HCT116 (cell line): Measurements from ENCODE around the gene C10orf95. TPM values are rescaled to one million over a fixed set of nuclear protein-coding genes. Genes with fewer than 3 reads are reported as not detected.

ENCODE experiments used
- ATAC-seq: fragments of 200-7000 bp; cut with Tn5 transposase; 2 replicates; pipeline ENCODE4 v1.9.1; 2020; ENCODE audit warnings: mild to moderate bottlenecking, moderate library complexity
- BruUV-seq: library from RNA; stranded (reverse); fragments of 400-500 nt; replicated peaks from 2 replicates; lab custom pipeline; 2021; lab: Mats Ljungman, UMichigan
- CTCF ChIA-PET: fragments of 300-600 bp; sonication (Branson Sonifier 250); formaldehyde crosslinking; loops from one replicate; lab custom pipeline; 2021; ENCODE audit warnings: antibody characterized with exemption; lab: Charles Lee
- POLR2A ChIA-PET: fragments of 300-600, 350-600 bp; sonication (Branson Sonifier 250); formaldehyde crosslinking; loops from one replicate; lab custom pipeline; 2021; ENCODE audit warnings: antibody characterized with exemption; lab: Charles Lee
- RAD21 ChIA-PET, 2 experiments: fragments of 300-600 bp; sonication (Branson Sonifier 250); formaldehyde crosslinking; loops; one replicate each; lab custom pipeline; 2023; ENCODE audit warnings: low total read pairs in 2 of 2; ENCODE audit not compliant: uncharacterized antibody in 2 of 2, unreplicated experiment in 2 of 2, low non-redundant PET in 1 of 2; lab: Charles Lee
- DNase-seq: peaks from one replicate; pipeline ENCODE4 v3.0.0-alpha.2; 2010; ENCODE audit warnings: low read depth, low spot score
- H2AFZ ChIP-seq: fragments of 200-600 bp; shearing (Covaris generic), sonication (generic); 2 replicates; pipeline ENCODE4 v1.6.1; 2017; ENCODE audit warnings: low read depth, mixed run types, mixed read lengths, antibody characterized with exemption, low read length; ENCODE audit not compliant: poor library complexity, severe bottlenecking
- H3K27ac ChIP-seq: 2 replicates; pipeline ENCODE4 v1.5.1; 2012; ENCODE audit warnings: low read depth, low read length
- H3K27me3 ChIP-seq: fragments of 200-600 bp; sonication (generic); 2 replicates; pipeline ENCODE4 v1.6.1; 2016; ENCODE audit warnings: mixed run types, low read length, mixed read lengths; ENCODE audit not compliant: insufficient read depth
- H3K36me3 ChIP-seq, 2 experiments: fragments of 200-500 bp in 1 of 2; fragments of 200-600 bp in 1 of 2; sonication (Bioruptor generic) in 1 of 2; sonication (generic) in 1 of 2; 2 replicates each; pipeline versions ENCODE4 v1.5.1 to v1.6.1; 2014 to 2016; ENCODE audit warnings: low read length in 2 of 2, inconsistent platforms in 1 of 2, mixed read lengths in 1 of 2, mixed run types in 1 of 2; ENCODE audit not compliant: insufficient read depth in 2 of 2, control insufficient read depth in 1 of 2
- H3K4me1 ChIP-seq, 2 experiments: fragments of 200-600 bp in 1 of 2; sonication (generic) in 1 of 2; 2 replicates each; pipeline versions ENCODE4 v1.5.1 to v1.6.1; 2012 to 2017; ENCODE audit warnings: low read length in 2 of 2, inconsistent platforms in 1 of 2, mild to moderate bottlenecking in 1 of 2, mixed read lengths in 1 of 2, mixed run types in 1 of 2, moderate library complexity in 1 of 2; ENCODE audit not compliant: insufficient read depth in 2 of 2, control insufficient read depth in 1 of 2
- H3K4me2 ChIP-seq: fragments of 200-600 bp; sonication (generic); 2 replicates; pipeline ENCODE4 v1.6.1; 2017; ENCODE audit warnings: mixed run types, low read length, mixed read lengths
- H3K4me3 ChIP-seq, 2 experiments: fragments of 200-600 bp in 1 of 2; sonication (generic) in 1 of 2; replicated peaks in 1 of 2; 2 replicates each; pipeline ENCODE4 v1.5.1; 2011 to 2016; ENCODE audit warnings: low read length in 2 of 2, control low read depth in 1 of 2, low read depth in 1 of 2, mild to moderate bottlenecking in 1 of 2, mixed read lengths in 1 of 2, mixed run types in 1 of 2
- H3K79me2 ChIP-seq: fragments of 200-600 bp; sonication (generic); 2 replicates; pipeline ENCODE4 v1.6.1; 2017; ENCODE audit warnings: mild to moderate bottlenecking, mixed run types, low read length, moderate library complexity, mixed read lengths; ENCODE audit not compliant: insufficient read depth
- H3K9ac ChIP-seq: fragments of 200-600 bp; sonication (generic); 2 replicates; pipeline ENCODE4 v1.6.1; 2016; ENCODE audit warnings: low read length, mixed read lengths
- H3K9me2 ChIP-seq: fragments of 200-600 bp; sonication (generic), shearing (Covaris generic); 2 replicates; pipeline ENCODE4 v1.6.1; 2017; ENCODE audit warnings: mixed run types, mild to moderate bottlenecking, moderate library complexity; ENCODE audit not compliant: insufficient read depth
- H3K9me3 ChIP-seq, 2 experiments: fragments of 200-500 bp in 1 of 2; fragments of 200-600 bp in 1 of 2; sonication (Bioruptor generic) in 1 of 2; sonication (generic) in 1 of 2; 2 replicates each; pipeline ENCODE4 v1.6.1; 2014 to 2017; ENCODE audit warnings: low read length in 2 of 2, mixed read lengths in 2 of 2, inconsistent platforms in 1 of 2, low read depth in 1 of 2, mild to moderate bottlenecking in 1 of 2, mixed run types in 1 of 2, moderate library complexity in 1 of 2; ENCODE audit not compliant: control insufficient read depth in 1 of 2, insufficient read depth in 1 of 2
- H4K20me1 ChIP-seq: fragments of 200-600 bp; sonication (generic), shearing (Covaris generic); 2 replicates; pipeline ENCODE4 v1.6.1; 2017; ENCODE audit warnings: mixed run types, mild to moderate bottlenecking, moderate library complexity; ENCODE audit not compliant: insufficient read depth
- CBX3 ChIP-seq: IDR thresholded peaks from 2 replicates; pipeline ENCODE4 v1.6.1; 2012; ENCODE audit warnings: low read depth
- CEBPB ChIP-seq: IDR thresholded peaks from 2 replicates; pipeline ENCODE4 v1.6.1; 2012; ENCODE audit warnings: low read depth
- ELF1 ChIP-seq: IDR thresholded peaks from 2 replicates; pipeline ENCODE4 v1.6.1; 2012; ENCODE audit warnings: low read depth, borderline replicate concordance
- EZH2 ChIP-seq: fragments of 200-600 bp; sonication (generic); IDR thresholded peaks from 2 replicates; pipeline ENCODE4 v1.6.1; 2017; ENCODE audit warnings: antibody characterized with exemption, mixed run types
- FOSL1 ChIP-seq: IDR thresholded peaks from 2 replicates; pipeline ENCODE4 v1.6.1; 2012; ENCODE audit warnings: low read depth
- MAX ChIP-seq: IDR thresholded peaks from 2 replicates; pipeline ENCODE4 v1.6.1; 2012
- RAD21 ChIP-seq: IDR thresholded peaks from 2 replicates; pipeline ENCODE4 v1.6.1; 2012; ENCODE audit warnings: low read depth, mild to moderate bottlenecking
- SRF ChIP-seq: IDR thresholded peaks from 2 replicates; pipeline ENCODE4 v1.6.1; 2012; ENCODE audit warnings: low read depth
- YY1 ChIP-seq: IDR thresholded peaks from 2 replicates; pipeline ENCODE4 v1.6.1; 2011; ENCODE audit warnings: low read length, low read depth, moderate library complexity, mild to moderate bottlenecking; ENCODE audit not compliant: insufficient replicate concordance; ENCODE audit errors: extremely low read depth
- ZNF274 ChIP-seq: fragments of 200-500 bp; sonication (Bioruptor generic); IDR thresholded peaks from 2 replicates; pipeline ENCODE4 v1.6.1; 2014; ENCODE audit warnings: mild to moderate bottlenecking, low read depth, low read length, inconsistent platforms
- intact Hi-C: fragments of 100-400 bp; cut with micrococcal nuclease; formaldehyde crosslinking; loops from 2 replicates; pipeline ENCODE4 v1.10.0; 2022
- total RNA-seq: library from RNA; stranded (reverse); gene quantifications from one replicate; pipeline ENCODE4 v1.2.1, GENCODE V29; 2021; ENCODE audit not compliant: unreplicated experiment

Gene C10orf95
- total RNA-seq, 1 experiment from 2014 or later = 2.1 TPM

GRCh38 chr10:102410429-102411073 is 40.8 kb downstream of the C10orf95 start:
- Histone ChIP-seq H3K27ac (peak overlapping the region; percentile 17; the same call in 1 of the 2 replicates), H3K4me3 (no peak overlapping the region), H3K27me3 (peaks cover 3% of the 10 kb centered on the region; the same call in 1 of the 2 replicates), H3K4me1 (peaks cover 11 to 21% of the 10 kb centered on the region in 2 experiments), H2AFZ (no peak overlapping the region), H3K9me2 (no peaks in the 10 kb centered on the region), H3K79me2 (no peaks in the 10 kb centered on the region), H4K20me1 (no peaks in the 10 kb centered on the region), H3K9ac (no peak overlapping the region), H3K4me2 (no peak overlapping the region), H3K9me3 (no peaks in the 10 kb centered on the region), H3K36me3 (no peaks in the 10 kb centered on the region)
- intact Hi-C loops = no loop called here
- RAD21 ChIA-PET = interaction anchor here in 1 of 2 experiments (0.6 kb wide), 1 partner anchor 147 kb away, joined by 3 read pairs; no protein-coding TSS in a partner anchor
- ATAC-seq (no peak), DNase-seq (no peak)
- CTCF ChIA-PET = interaction anchor here (1.0 to 1.6 kb wide), 4 partner anchors 11 to 180 kb away, joined by 3 to 13 read pairs (median 6); no protein-coding TSS in a partner anchor
- POLR2A ChIA-PET = no interaction called here
- no TSS peak for BruUV-seq
- no peak for TF ChIP-seq MAX
- no peak for TF ChIP-seq CBX3
- no peak for TF ChIP-seq RAD21
- no peak for TF ChIP-seq FOSL1
- TF ChIP-seq SRF = no peak
- no peak for TF ChIP-seq EZH2

GRCh38 chr10:102409604-102410428 is 41.5 kb downstream of the C10orf95 start:
- Histone ChIP-seq H3K27ac (peak overlapping the region; percentile 50; the same call in 1 of the 2 replicates), H3K4me3 (peak overlapping the region; percentile 48 to 74), H2AFZ (no peak overlapping the region), H3K27me3 (peaks cover 3% of the 10 kb centered on the region; the same call in 1 of the 2 replicates), H3K4me2 (peak overlapping the region; percentile 94), H3K9ac (peak overlapping the region; percentile 49), H4K20me1 (no peaks in the 10 kb centered on the region), H3K36me3 (no peaks in the 10 kb centered on the region), H3K9me2 (no peaks in the 10 kb centered on the region), H3K9me3 (no peaks in the 10 kb centered on the region), H3K79me2 (no peaks in the 10 kb centered on the region), H3K4me1 (peaks cover 11 to 21% of the 10 kb centered on the region in 2 experiments)
- DNase-seq = no peak
- BruUV-seq = no TSS peak
- intact Hi-C loops = no loop called here
- ChIA-PET POLR2A (interaction anchor here (0.8 to 1.3 kb wide), 2 partner anchors 11 to 13 kb away, joined by 3 to 7 read pairs; partner anchors contain the start of gene FBXL15), CTCF (interaction anchor here (1.0 to 1.6 kb wide), 4 partner anchors 11 to 180 kb away, joined by 3 to 13 read pairs (median 6); partner anchors contain the start of gene FBXL15), RAD21 (no interaction called here)
- no peak for TF ChIP-seq YY1
- TF ChIP-seq CEBPB = no peak
- TF ChIP-seq ELF1 = no peak
- TF ChIP-seq ZNF274 = no peak
- no peak for TF ChIP-seq SRF
- ATAC-seq = no peak
